ENCODE data around the gene MACC1. TPM values are rescaled to one million over a fixed set of nuclear protein-coding genes. Genes with fewer than 3 reads are reported as not detected.
"Not testable (repeated sequence)": the region's sequence is repeated elsewhere in the genome, so short reads cannot be mapped to it uniquely, and the experiment has no call there.

The MACC1 gene
- total and polyA plus RNA-seq, 10 of the 15 experiments (the other 5 are each of a cell fraction or from before 2014, with no cell fraction given) = 6.0 to 61.1 (median 12.7) TPM

GRCh38 chr7:20128001-20128400 is 89.2 kb downstream of the MACC1 start (continued):
- TF ChIP-seq USF1 (IDR thresholded peaks at IDR 0.05; ENCODE audit: borderline replicate concordance, extremely low read length, insufficient read depth, low read depth, low read length) (no peak), FOXK2 (IDR thresholded peaks at IDR 0.05) (no peak), EP300 (IDR thresholded peaks at IDR 0.05; ENCODE audit: borderline replicate concordance in 1 of 2, control insufficient read depth in 1 of 2, low read depth in 2 of 2, low read length in 2 of 2) (no peak), E2F8 (IDR thresholded peaks at IDR 0.05; ENCODE audit: low read depth, partially characterized antibody) (no peak)

DNA sequence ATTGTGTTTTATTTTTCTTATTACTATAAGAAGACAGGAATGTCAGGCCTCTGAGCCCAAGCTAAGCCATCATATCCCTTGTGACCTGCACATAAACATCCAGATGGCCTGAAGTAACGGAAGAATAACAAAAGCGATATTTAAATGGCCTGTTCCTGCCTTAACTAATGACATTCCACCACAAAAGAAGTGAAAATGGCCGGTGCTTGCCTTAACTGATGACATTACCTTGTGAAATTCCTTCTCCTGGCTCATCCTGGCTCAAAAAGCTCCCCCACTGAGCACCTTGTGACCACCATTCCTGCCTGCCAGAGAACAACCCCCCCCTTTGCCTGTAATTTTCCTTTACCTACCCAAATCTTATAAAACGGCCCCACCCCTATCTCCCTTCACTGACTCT is 91.1 kb downstream of the MACC1 start:
- intact Hi-C loops (cut with micrococcal nuclease; ENCODE audit: unreplicated experiment); H4K20me1 ChIP-seq (ENCODE audit: control insufficient read depth, insufficient read depth); H3K4me3 ChIP-seq; in situ Hi-C loops (cut with MboI); H3K27ac ChIP-seq (ENCODE audit: control insufficient read depth, insufficient read depth); RAD21 ChIA-PET (ENCODE audit: unreplicated experiment); H3K79me2 ChIP-seq (ENCODE audit: control insufficient read depth, insufficient read depth, low read length); CTCF ChIA-PET; ATAC-seq; POLR2A ChIA-PET; H3K4me2 ChIP-seq (ENCODE audit: control insufficient read depth, insufficient read depth); H3K9ac ChIP-seq (ENCODE audit: control insufficient read depth, insufficient read depth, low read length); BruUV-seq (replicated peaks); FAIRE-seq; H3K4me1 ChIP-seq (ENCODE audit: control insufficient read depth, insufficient read depth, low read length); DNase-seq (ENCODE audit: low read depth, low spot score); H3K9me3 ChIP-seq (replicated peaks; ENCODE audit: control insufficient read depth, insufficient read depth, low read length); H2AFZ ChIP-seq (ENCODE audit: control insufficient read depth, low read depth, low read length); H3K27me3 ChIP-seq (replicated peaks in 1 of 2; ENCODE audit: control insufficient read depth in 2 of 2, insufficient read depth in 2 of 2, low read length in 1 of 2); H3K36me3 ChIP-seq (ENCODE audit: control insufficient read depth in 2 of 2, insufficient read depth in 2 of 2, low read length in 1 of 2): not testable (repeated sequence)
- WGBS (ENCODE audit: insufficient coverage, insufficient replicate concordance, low lambda C conversion rate, missing lambda C conversion rate) = 38% methylated on average over 4 of the region's 4 CpGs
- SMC1A ChIA-PET (ENCODE audit: uncharacterized antibody, unreplicated experiment) = interaction anchor here (0.6 to 6.1 kb wide), 2 partner anchors 11 to 377 kb away, joined by 3 to 28 read pairs; no protein-coding TSS in a partner anchor

DNA sequence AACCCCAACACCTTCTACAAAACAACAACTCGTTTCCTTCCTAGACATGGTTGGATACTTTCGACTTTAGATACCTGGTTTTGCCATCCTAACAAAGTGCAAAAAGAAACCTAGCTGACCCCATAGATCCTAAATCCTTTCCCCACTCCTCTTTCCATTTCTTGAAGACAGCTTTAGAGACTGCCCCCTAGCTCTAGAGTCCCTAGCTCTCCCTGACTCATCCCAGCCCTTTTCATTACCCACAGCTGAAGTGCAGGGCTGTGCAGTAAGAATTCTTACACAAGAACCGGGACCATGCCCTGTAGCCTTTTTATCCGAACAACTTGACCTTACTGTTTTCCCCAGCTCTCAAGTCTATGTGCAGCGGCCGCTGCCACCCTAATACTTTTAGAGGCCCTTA is 93.1 kb downstream of the MACC1 start:
- DNase-seq (ENCODE audit: low read depth, low spot score); H3K4me1 ChIP-seq (ENCODE audit: control insufficient read depth, insufficient read depth, low read length); H3K9ac ChIP-seq (ENCODE audit: control insufficient read depth, insufficient read depth, low read length); H2AFZ ChIP-seq (ENCODE audit: control insufficient read depth, low read depth, low read length); H3K27ac ChIP-seq (ENCODE audit: control insufficient read depth, insufficient read depth); H4K20me1 ChIP-seq (ENCODE audit: control insufficient read depth, insufficient read depth); BruUV-seq (replicated peaks); intact Hi-C loops (cut with micrococcal nuclease; ENCODE audit: unreplicated experiment); POLR2A ChIA-PET; ATAC-seq; H3K27me3 ChIP-seq (replicated peaks in 1 of 2; ENCODE audit: control insufficient read depth in 2 of 2, insufficient read depth in 2 of 2, low read length in 1 of 2); in situ Hi-C loops (cut with MboI); H3K4me2 ChIP-seq (ENCODE audit: control insufficient read depth, insufficient read depth); FAIRE-seq; H3K4me3 ChIP-seq; H3K79me2 ChIP-seq (ENCODE audit: control insufficient read depth, insufficient read depth, low read length); H3K36me3 ChIP-seq (ENCODE audit: control insufficient read depth in 2 of 2, insufficient read depth in 2 of 2, low read length in 1 of 2); RAD21 ChIA-PET (ENCODE audit: unreplicated experiment); H3K9me3 ChIP-seq (replicated peaks; ENCODE audit: control insufficient read depth, insufficient read depth, low read length): not testable (repeated sequence)
- WGBS (ENCODE audit: insufficient coverage, insufficient replicate concordance, low lambda C conversion rate, missing lambda C conversion rate) = 81% methylated on average over 6 of the region's 6 CpGs
- ChIA-PET CTCF (interaction anchor here (1.4 kb wide), 1 partner anchor 188 kb away, joined by 3 read pairs; no protein-coding TSS in a partner anchor), SMC1A (ENCODE audit: uncharacterized antibody, unreplicated experiment) (interaction anchor here (1.0 to 6.1 kb wide), 3 partner anchors 9 to 142 kb away, joined by 3 to 28 read pairs (median 5); no protein-coding TSS in a partner anchor)

Data from GM12878 (cell line).